DOHH2 (cell line): ENCODE results near the gene P2RY13.

Experiments
- H3F3A ChIP-seq: fragments of 200-600 bp; sonication (generic), shearing (Covaris generic); 2 replicates; pipeline ENCODE4 v1.6.0; 2016; ENCODE audit warnings: antibody characterized with exemption, mild to moderate bottlenecking; ENCODE audit not compliant: control insufficient read depth, insufficient read depth
- H3K27ac ChIP-seq: fragments of 200-600 bp; sonication (generic); 2 replicates; pipeline ENCODE4 v1.5.1; 2014; ENCODE audit warnings: low read depth, mild to moderate bottlenecking, low read length, moderate library complexity
- H3K27me3 ChIP-seq: fragments of 200-600 bp; sonication (generic); 2 replicates; pipeline ENCODE4 v1.6.1; 2014; ENCODE audit warnings: mild to moderate bottlenecking, low read length, mixed read lengths; ENCODE audit not compliant: control insufficient read depth
- H3K36me3 ChIP-seq: fragments of 200-600 bp; sonication (generic); 2 replicates; pipeline ENCODE4 v1.6.1; 2014; ENCODE audit warnings: mild to moderate bottlenecking, low read length, moderate library complexity, mixed read lengths; ENCODE audit not compliant: control insufficient read depth
- H3K4me1 ChIP-seq: fragments of 200-600 bp; sonication (generic); 2 replicates; pipeline ENCODE4 v1.6.1; 2014; ENCODE audit warnings: mild to moderate bottlenecking, low read length, mixed read lengths; ENCODE audit not compliant: control insufficient read depth
- H3K4me2 ChIP-seq: fragments of 200-600 bp; sonication (generic); 2 replicates; pipeline ENCODE4 v1.6.0; 2014; ENCODE audit warnings: mild to moderate bottlenecking, low read length, moderate library complexity
- H3K4me3 ChIP-seq: fragments of 200-600 bp; sonication (generic); 2 replicates; pipeline ENCODE4 v1.5.1; 2014; ENCODE audit warnings: mild to moderate bottlenecking, low read length, mixed read lengths
- H3K79me2 ChIP-seq: fragments of 200-600 bp; sonication (generic); 2 replicates; pipeline ENCODE4 v1.6.1; 2014; ENCODE audit warnings: mild to moderate bottlenecking, low read length, mixed read lengths; ENCODE audit not compliant: control insufficient read depth
- H3K9me2 ChIP-seq: fragments of 200-600 bp; sonication (generic); replicated peaks from 2 replicates; pipeline ENCODE4 v1.6.1; 2014; ENCODE audit warnings: mild to moderate bottlenecking, low read length, mixed read lengths; ENCODE audit not compliant: control insufficient read depth
- H3K9me3 ChIP-seq: fragments of 200-600 bp; sonication (generic); 2 replicates; pipeline ENCODE4 v1.6.1; 2014; ENCODE audit warnings: antibody characterized with exemption, low read length, mixed read lengths; ENCODE audit not compliant: control insufficient read depth, insufficient read depth
- H4K20me1 ChIP-seq: fragments of 200-600 bp; sonication (generic); 2 replicates; pipeline ENCODE4 v1.6.0; 2014; ENCODE audit warnings: low read depth, mild to moderate bottlenecking, antibody characterized with exemption, low read length, moderate library complexity; ENCODE audit not compliant: control insufficient read depth, insufficient read depth
- EZH2phosphoT487 ChIP-seq: fragments of 200-600 bp; sonication (generic); IDR thresholded peaks from 2 replicates; pipeline ENCODE4 v1.6.1; 2017; ENCODE audit warnings: borderline replicate concordance, mild to moderate bottlenecking, antibody characterized with exemption, low read length, moderate library complexity, mixed read lengths
- TF ChIP-seq, protein P1 (sequence below): fragments of 200-600 bp; sonication (generic); IDR thresholded peaks from one replicate; pipeline ENCODE4 v1.5.1; 2014; ENCODE audit warnings: antibody characterized with exemption, mild to moderate bottlenecking, low read depth, low read length; ENCODE audit not compliant: poor library complexity, severe bottlenecking

P2RY13 gene

GRCh38 chr3:151301787-151302186 lies 27.6 kb downstream of the P2RY13 start:
- H3K9me3 ChIP-seq = no peaks in the 10 kb centered on the region
- no peak overlapping the region for H3K4me3 ChIP-seq
- no peaks in the 10 kb centered on the region for H3K9me2 ChIP-seq
- TF ChIP-seq, protein P1, sequence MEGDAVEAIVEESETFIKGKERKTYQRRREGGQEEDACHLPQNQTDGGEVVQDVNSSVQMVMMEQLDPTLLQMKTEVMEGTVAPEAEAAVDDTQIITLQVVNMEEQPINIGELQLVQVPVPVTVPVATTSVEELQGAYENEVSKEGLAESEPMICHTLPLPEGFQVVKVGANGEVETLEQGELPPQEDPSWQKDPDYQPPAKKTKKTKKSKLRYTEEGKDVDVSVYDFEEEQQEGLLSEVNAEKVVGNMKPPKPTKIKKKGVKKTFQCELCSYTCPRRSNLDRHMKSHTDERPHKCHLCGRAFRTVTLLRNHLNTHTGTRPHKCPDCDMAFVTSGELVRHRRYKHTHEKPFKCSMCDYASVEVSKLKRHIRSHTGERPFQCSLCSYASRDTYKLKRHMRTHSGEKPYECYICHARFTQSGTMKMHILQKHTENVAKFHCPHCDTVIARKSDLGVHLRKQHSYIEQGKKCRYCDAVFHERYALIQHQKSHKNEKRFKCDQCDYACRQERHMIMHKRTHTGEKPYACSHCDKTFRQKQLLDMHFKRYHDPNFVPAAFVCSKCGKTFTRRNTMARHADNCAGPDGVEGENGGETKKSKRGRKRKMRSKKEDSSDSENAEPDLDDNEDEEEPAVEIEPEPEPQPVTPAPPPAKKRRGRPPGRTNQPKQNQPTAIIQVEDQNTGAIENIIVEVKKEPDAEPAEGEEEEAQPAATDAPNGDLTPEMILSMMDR = no peak
- no peak for TF ChIP-seq EZH2phosphoT487
- no peaks in the 10 kb centered on the region for H3K4me1 ChIP-seq
- no peak overlapping the region for H3K4me2 ChIP-seq
- no peaks in the 10 kb centered on the region for H4K20me1 ChIP-seq
- no peaks in the 10 kb centered on the region for H3K36me3 ChIP-seq
- H3K79me2 ChIP-seq = no peaks in the 10 kb centered on the region
- no peaks in the 10 kb centered on the region for H3F3A ChIP-seq
- H3K27ac ChIP-seq = no peak overlapping the region
- H3K27me3 ChIP-seq = no peaks in the 10 kb centered on the region

- no peaks in the 10 kb centered on the region for H3F3A ChIP-seq
- no peaks in the 10 kb centered on the region for H3K9me3 ChIP-seq
- TF ChIP-seq, protein P1 = no peak
- no peak for TF ChIP-seq EZH2phosphoT487
- no peaks in the 10 kb centered on the region for H3K79me2 ChIP-seq
- no peaks in the 10 kb centered on the region for H3K27me3 ChIP-seq
- no peak overlapping the region for H3K27ac ChIP-seq
- H4K20me1 ChIP-seq = no peaks in the 10 kb centered on the region
- no peak overlapping the region for H3K4me2 ChIP-seq
- no peak overlapping the region for H3K4me3 ChIP-seq
- no peaks in the 10 kb centered on the region for H3K4me1 ChIP-seq
- no peaks in the 10 kb centered on the region for H3K9me2 ChIP-seq
- H3K36me3 ChIP-seq = no peaks in the 10 kb centered on the region
Observed at GRCh38 chr3:151300539-151300938, 28.8 kb downstream of the P2RY13 start.

DNA sequence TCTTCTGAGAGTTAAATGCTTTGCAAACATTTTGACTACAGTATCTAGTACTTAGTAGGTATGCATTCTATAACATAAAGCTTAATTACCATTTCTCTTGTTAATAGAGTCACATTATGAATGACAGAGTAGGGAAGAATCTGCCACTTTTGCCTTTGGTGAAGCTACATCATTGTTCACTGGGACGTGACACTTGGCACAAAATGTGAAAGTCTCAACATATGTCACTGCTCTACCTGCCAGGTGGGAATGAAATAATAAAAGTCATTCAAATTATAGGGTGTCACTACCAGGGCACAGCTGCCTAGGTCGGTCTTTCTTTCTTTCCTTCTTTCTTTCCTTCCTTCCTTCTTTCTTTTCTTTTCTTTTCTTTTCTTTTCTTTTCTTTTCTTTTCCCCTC lies 30.3 kb downstream of the P2RY13 start:
- no peaks in the 10 kb centered on the region for H3K9me3 ChIP-seq
- H3K79me2 ChIP-seq = no peaks in the 10 kb centered on the region
- H3F3A ChIP-seq = no peaks in the 10 kb centered on the region
- H3K36me3 ChIP-seq = no peaks in the 10 kb centered on the region
- H3K27ac ChIP-seq = no peak overlapping the region
- no peak overlapping the region for H3K4me3 ChIP-seq
- H4K20me1 ChIP-seq = no peaks in the 10 kb centered on the region
- no peaks in the 10 kb centered on the region for H3K27me3 ChIP-seq
- H3K9me2 ChIP-seq = no peaks in the 10 kb centered on the region
- H3K4me2 ChIP-seq = no peak overlapping the region
- H3K4me1 ChIP-seq = no peaks in the 10 kb centered on the region
- TF ChIP-seq, protein P1 = no peak
- TF ChIP-seq EZH2phosphoT487 = no peak

GRCh38 chr3:151297429-151297828 lies 31.9 kb downstream of the P2RY13 start:
- no peak for TF ChIP-seq EZH2phosphoT487
- TF ChIP-seq, protein P1 = no peak
- no peaks in the 10 kb centered on the region for H3K9me3 ChIP-seq
- no peaks in the 10 kb centered on the region for H3K79me2 ChIP-seq

More at GRCh38 chr3:151297429-151297828, 31.9 kb downstream of the P2RY13 start:
- no peak overlapping the region for H3K4me3 ChIP-seq
- no peak overlapping the region for H3K4me2 ChIP-seq
- no peaks in the 10 kb centered on the region for H3K36me3 ChIP-seq
- no peaks in the 10 kb centered on the region for H3K4me1 ChIP-seq
- H3F3A ChIP-seq = no peaks in the 10 kb centered on the region
- H3K27me3 ChIP-seq = no peaks in the 10 kb centered on the region
- no peak overlapping the region for H3K27ac ChIP-seq
- H4K20me1 ChIP-seq = no peaks in the 10 kb centered on the region
- H3K9me2 ChIP-seq = no peaks in the 10 kb centered on the region
